ENCODE data around the gene HINFP.

DNA sequence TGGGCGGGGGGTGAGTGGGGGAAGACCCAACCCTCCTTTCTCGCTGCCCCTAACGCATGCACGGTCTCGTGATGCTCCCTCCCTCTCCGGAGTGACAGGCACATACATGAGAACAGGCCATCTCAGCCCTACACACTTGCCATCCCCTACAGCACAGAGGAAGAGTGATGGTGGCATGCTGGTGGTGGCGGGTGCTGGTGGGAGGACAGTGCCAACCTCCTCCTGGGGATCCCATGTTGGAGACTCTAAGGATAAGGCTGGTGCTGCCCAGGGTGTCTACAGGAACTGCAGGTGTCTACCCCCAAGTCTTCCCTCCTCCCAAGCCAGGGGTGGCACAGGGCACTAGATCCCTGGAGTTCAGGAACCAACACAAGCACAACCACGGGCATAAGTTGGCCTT, 40.5 kb downstream of the HINFP start:
- TF ChIP-seq CTCF (conservative IDR thresholded peaks at IDR 0.05; ENCODE audit: low read length), result no peak
- TF ChIP-seq EZH2phosphoT487 (IDR thresholded peaks at IDR 0.05; ENCODE audit: borderline replicate concordance), result no peak
